Liver (tissue), 9 donors: ENCODE data around the gene SLC16A10. TPM values are rescaled to one million over a fixed set of nuclear protein-coding genes. Genes with fewer than 3 reads are reported as not detected.

Source experiments
- DNase-seq: peaks from one replicate; pipeline ENCODE4 v3.0.0-alpha.2; 2017; ENCODE audit warnings: low spot score
- H3K27ac ChIP-seq, 2 donors: one replicate each; pipeline ENCODE4 v1.7.0; 2013; ENCODE audit warnings: inconsistent platforms in 2 of 2, low read length in 2 of 2, control low read depth in 1 of 2, low read depth in 1 of 2, mild to moderate bottlenecking in 1 of 2
- H3K27me3 ChIP-seq, 4 donors: one replicate each; pipeline versions ENCODE4 v1.6.1 to v1.7.0; 2013; ENCODE audit warnings: low read length in 3 of 4, inconsistent platforms in 1 of 4, mild to moderate bottlenecking in 1 of 4, moderate library complexity in 1 of 4; ENCODE audit not compliant: control insufficient read depth in 4 of 4, insufficient read depth in 4 of 4
- H3K36me3 ChIP-seq, 4 donors: one replicate each; pipeline versions ENCODE4 v1.6.1 to v1.7.0; 2013; ENCODE audit warnings: low read length in 3 of 4, mild to moderate bottlenecking in 3 of 4, low read depth in 1 of 4, moderate library complexity in 1 of 4; ENCODE audit not compliant: control insufficient read depth in 4 of 4, insufficient read depth in 3 of 4
- H3K4me1 ChIP-seq, 4 donors: one replicate each; pipeline versions ENCODE4 v1.6.1 to v1.7.0; 2013; ENCODE audit warnings: low read length in 3 of 4, mild to moderate bottlenecking in 3 of 4, moderate library complexity in 1 of 4; ENCODE audit not compliant: control insufficient read depth in 4 of 4, insufficient read depth in 4 of 4
- H3K4me3 ChIP-seq, 3 donors: one replicate each; pipeline versions ENCODE4 v1.6.1 to v1.7.0; 2013; ENCODE audit warnings: low read length in 3 of 3, control low read depth in 1 of 3, low read depth in 1 of 3, mild to moderate bottlenecking in 1 of 3
- H3K9ac ChIP-seq, 2 donors: one replicate each; pipeline ENCODE4 v1.7.0; 2013; ENCODE audit warnings: low read length in 2 of 2, mild to moderate bottlenecking in 2 of 2, moderate library complexity in 2 of 2, control low read depth in 1 of 2, low read depth in 1 of 2
- H3K9me3 ChIP-seq, 4 donors: one replicate each; pipeline versions ENCODE4 v1.6.1 to v1.7.0; 2013; ENCODE audit warnings: low read length in 3 of 4; ENCODE audit not compliant: control insufficient read depth in 4 of 4
- ATF3 ChIP-seq: IDR thresholded peaks from 2 replicates; pipeline ENCODE4 v1.6.1; 2016; ENCODE audit warnings: antibody characterized with exemption
- CTCF ChIP-seq: fragments of 150-350 bp; IDR thresholded peaks from 2 replicates; pipeline ENCODE4 v1.5.1; 2017; ENCODE audit warnings: improper control_type of control experiment, low read depth, low read length; ENCODE audit not compliant: missing input control
- EGR1 ChIP-seq, 2 donors: IDR thresholded peaks; 2 replicates each; pipeline ENCODE4 v1.6.1; 2016 to 2018; ENCODE audit warnings: antibody characterized with exemption in 2 of 2, low read depth in 2 of 2
- FOXA1 ChIP-seq: IDR thresholded peaks from 2 replicates; pipeline ENCODE4 v1.6.1; 2016; ENCODE audit warnings: antibody characterized with exemption
- FOXA2 ChIP-seq: IDR thresholded peaks from 2 replicates; pipeline ENCODE4 v1.6.1; 2016; ENCODE audit warnings: antibody characterized with exemption
- GABPA ChIP-seq, 2 donors: IDR thresholded peaks in 1 of 2; conservative IDR thresholded peaks in 1 of 2; 2 replicates each; pipeline ENCODE4 v1.6.1; 2016; ENCODE audit warnings: antibody characterized with exemption in 2 of 2, mild to moderate bottlenecking in 1 of 2, moderate library complexity in 1 of 2
- HNF4A ChIP-seq, 2 donors: conservative IDR thresholded peaks; 2 replicates each; pipeline ENCODE4 v1.6.1; 2016; ENCODE audit warnings: antibody characterized with exemption in 2 of 2, mild to moderate bottlenecking in 2 of 2
- HNF4G ChIP-seq: IDR thresholded peaks from 2 replicates; pipeline ENCODE4 v1.6.1; 2016; ENCODE audit warnings: antibody characterized with exemption
- JUND ChIP-seq, 2 donors: IDR thresholded peaks; 2 replicates each; pipeline ENCODE4 v1.6.1; 2016; ENCODE audit warnings: antibody characterized with exemption in 2 of 2
- MAX ChIP-seq: IDR thresholded peaks from 2 replicates; pipeline ENCODE4 v1.6.1; 2016; ENCODE audit warnings: antibody characterized with exemption
- NR2F2 ChIP-seq: IDR thresholded peaks from 2 replicates; pipeline ENCODE4 v1.6.1; 2016; ENCODE audit warnings: antibody characterized with exemption
- RAD21 ChIP-seq, 2 donors: IDR thresholded peaks; 2 replicates each; pipeline ENCODE4 v1.6.1; 2016; ENCODE audit warnings: antibody characterized with exemption in 2 of 2, mild to moderate bottlenecking in 2 of 2
- REST ChIP-seq: IDR thresholded peaks from 2 replicates; pipeline ENCODE4 v1.6.1; 2016; ENCODE audit warnings: antibody characterized with exemption, mild to moderate bottlenecking
- RXRA ChIP-seq, 2 donors: IDR thresholded peaks; 2 replicates each; pipeline ENCODE4 v1.6.1; 2017 to 2018; ENCODE audit warnings: antibody characterized with exemption in 2 of 2, mild to moderate bottlenecking in 1 of 2
- SP1 ChIP-seq: IDR thresholded peaks from 2 replicates; pipeline ENCODE4 v1.6.1; 2018; ENCODE audit warnings: antibody characterized with exemption, mild to moderate bottlenecking
- TAF1 ChIP-seq: conservative IDR thresholded peaks from 2 replicates; pipeline ENCODE4 v1.6.1; 2016; ENCODE audit warnings: antibody characterized with exemption, mild to moderate bottlenecking
- YY1 ChIP-seq: IDR thresholded peaks from 2 replicates; pipeline ENCODE4 v1.6.1; 2016; ENCODE audit warnings: antibody characterized with exemption, mild to moderate bottlenecking
- ZBTB33 ChIP-seq: IDR thresholded peaks from 2 replicates; pipeline ENCODE4 v1.6.1; 2016; ENCODE audit warnings: antibody characterized with exemption
- WGBS: extraction: QIAGEN DNeasy Blood & Tissue Kit; methylation state at CpG from one replicate; pipeline ENCODE4 v1.1.7; 2013; 5-methylcytosine and 5-hydroxymethylcytosine counted together
- polyA plus RNA-seq, 2 donors: library from polyadenylated mRNA; stranded (reverse) in 1 of 2; unstranded in 1 of 2; fragments of 200-250 nt in 1 of 2; fragments of >200 nt in 1 of 2; fragmentation: Nextera tagmentation in 1 of 2; extraction: Ambion mirVana in 1 of 2; gene quantifications; one replicate each; pipeline versions ENCODE4 v1.2.1 to v1.2.3, GENCODE V29; 2013 to 2015
- total RNA-seq, 2 donors: library from RNA; depleted of rRNA; stranded (reverse); fragments of >200 nt; gene quantifications; one replicate each; pipeline ENCODE4 v1.2.3, GENCODE V29; 2014
- donor health status: healthy.
- donor health status: healthy.
- donor health status: healthy.
- donor health status: healthy.
- donor health status: healthy.

The SLC16A10 gene
- total and polyA plus RNA-seq, 4 donors = 1.8 to 16.7 (median 8.4) TPM

GRCh38 chr6:111258615-111259088 lies 171.3 kb downstream of the SLC16A10 start:
- WGBS = 18% methylated on average over 18 of the region's 18 CpGs
- Histone ChIP-seq H3K4me3 (peak overlapping the region in 1 of 3 donors; percentile 36), H3K4me1 (peaks cover 0 to 10% (median 7%) of the 10 kb centered on the region in 4 donors), H3K27me3 (no peaks in the 10 kb centered on the region), H3K36me3 (no peaks in the 10 kb centered on the region), H3K27ac (peak overlapping the region in 1 of 2 donors; percentile 6), H3K9me3 (no peaks in the 10 kb centered on the region), H3K9ac (peak overlapping the region; percentile 35 to 64)
- no peak for TF ChIP-seq RXRA (IDR thresholded peaks at IDR 0.05)
- no peak for TF ChIP-seq FOXA2
- no peak for TF ChIP-seq YY1
- TF ChIP-seq TAF1 = no peak
- no peak for TF ChIP-seq FOXA1
- no peak for TF ChIP-seq NR2F2
- TF ChIP-seq ZBTB33 = no peak
- no peak for TF ChIP-seq SP1
- no peak for DNase-seq

GRCh38 chr6:111259089-111259831 lies 172.0 kb downstream of the SLC16A10 start:
- peak overlapping the region; percentile 88 to 93 for H3K27ac ChIP-seq

More at GRCh38 chr6:111259089-111259831, 172.0 kb downstream of the SLC16A10 start:
- peak overlapping the region; percentile 44 to 83 for H3K9ac ChIP-seq
- under 1% methylated on average over 59 of the region's 59 CpGs for WGBS
- H3K4me1 ChIP-seq = peaks cover 0 to 10% (median 7%) of the 10 kb centered on the region in 4 donors
- no peaks in the 10 kb centered on the region for H3K9me3 ChIP-seq
- peak; percentile 99 for DNase-seq
- TF ChIP-seq HNF4A (conservative IDR thresholded peaks at IDR 0.05) (peak; percentile 9 to 60), TAF1 (no peak), FOXA1 (peak; percentile 48), FOXA2 (no peak), RAD21 (IDR thresholded peaks at IDR 0.05) (peak; percentile 98 to 99), CTCF (peak; percentile 98), ATF3 (no peak), EGR1 (IDR thresholded peaks at IDR 0.05; ENCODE audit: low read depth in 2 of 2) (peak in 1 of 2 donors; percentile 30), SP1 (peak; percentile 61), NR2F2 (no peak), JUND (IDR thresholded peaks at IDR 0.05) (peak in 1 of 2 donors; percentile 7), REST (peak; percentile 74), GABPA (IDR thresholded peaks at IDR 0.05 in 1 of 2, conservative IDR thresholded peaks at IDR 0.05 in 1 of 2) (peak; percentile 78 to 94), ZBTB33 (no peak), MAX (peak; percentile 94), RXRA (IDR thresholded peaks at IDR 0.05) (peak in 1 of 2 donors; percentile 65), HNF4G (no peak), YY1 (peak; percentile 44)
- H3K36me3 ChIP-seq = peaks cover 0 to 6% (median 2%) of the 10 kb centered on the region in 4 donors
- peak overlapping the region; percentile 83 to 95 (median 93) for H3K4me3 ChIP-seq
- H3K27me3 ChIP-seq = no peaks in the 10 kb centered on the region
